Neural crest cell (in vitro differentiated cells): ENCODE measurements around the gene CCSER2. TPM values are rescaled to one million over a fixed set of nuclear protein-coding genes. Genes with fewer than 3 reads are reported as not detected.
"Not testable (repeated sequence)": the region's sequence is repeated elsewhere in the genome, so short reads cannot be mapped to it uniquely, and the experiment has no call there.

Source experiments
- DNase-seq: peaks from one replicate; pipeline ENCODE4 v3.0.0; 2021; ENCODE audit warnings: low read depth, mixed read lengths, low spot score
- H3K27ac Mint-ChIP-seq: one replicate; pipeline ENCODE4 v1.8.0; 2021; ENCODE audit warnings: mild to moderate bottlenecking, mixed read lengths; ENCODE audit not compliant: unreplicated experiment
- H3K27me3 Mint-ChIP-seq: 2 replicates; pipeline ENCODE4 v1.8.0; 2021; ENCODE audit warnings: low read depth, mild to moderate bottlenecking, mixed read lengths
- H3K36me3 Mint-ChIP-seq: 2 replicates; pipeline ENCODE4 v1.8.0; 2021; ENCODE audit warnings: low read depth, mild to moderate bottlenecking, mixed read lengths
- H3K4me1 Mint-ChIP-seq: 2 replicates; pipeline ENCODE4 v1.8.0; 2021; ENCODE audit warnings: mixed read lengths
- H3K4me3 Mint-ChIP-seq: one replicate; pipeline ENCODE4 v1.8.0; 2021; ENCODE audit warnings: mild to moderate bottlenecking, mixed read lengths
- H3K9me3 Mint-ChIP-seq: 2 replicates; pipeline ENCODE4 v1.8.0; 2021; ENCODE audit warnings: mixed read lengths
- CTCF ChIP-seq: fragments of 200-600 bp; sonication (generic); conservative IDR thresholded peaks from 2 replicates; pipeline ENCODE4 v1.5.0; 2021; ENCODE audit warnings: antibody characterized with exemption, mild to moderate bottlenecking
- long read RNA-seq: library from polyadenylated mRNA; unstranded; transcript quantifications from one replicate; pipeline ENCODE4 v2.0.0, GENCODE V29; 2020
- total RNA-seq: library from RNA; stranded (reverse); gene quantifications from 2 replicates; pipeline ENCODE4 v1.2.1, GENCODE V29; 2021

Gene CCSER2
- 37.5 and 47.4 TPM in 2 replicates for total RNA-seq
- long read RNA-seq, full-length matches to known transcripts: 4 of 71 reads
- long read RNA-seq, partial matches to known transcripts: 52 of 71 reads
- long read RNA-seq, other reads (novel, unspliced or antisense): 15 of 71 reads

- Mint-ChIP-seq H3K4me3 (peak within 1 kb of the TSS; percentile 97), H3K27me3 (no peaks in the 10 kb centered on the region), H3K4me1 (peaks cover 36% of the 10 kb centered on the region), H3K9me3 (no peaks in the 10 kb centered on the region), H3K27ac (peak within 1 kb of the TSS; percentile 98), H3K36me3 (no peaks in the 10 kb centered on the region)
- TF ChIP-seq CTCF: peak; percentile 35
- DNase-seq: peak; percentile 99
These were observed at the start of gene CCSER2 for GRCh38 chr10:84328418-84329195. Gene CCSER2 (plus strand): TSS chr10:84328589. CDS start chr10:84371053, 42,464 bp downstream.

- not testable (repeated sequence) for H3K27me3 Mint-ChIP-seq, H3K9me3 Mint-ChIP-seq
- peak overlapping the region; percentile 93 for H3K27ac Mint-ChIP-seq
- peak overlapping the region; percentile 92 for H3K4me3 Mint-ChIP-seq
- peaks cover 14% of the 10 kb centered on the region for H3K36me3 Mint-ChIP-seq
- H3K4me1 Mint-ChIP-seq: peaks cover 11% of the 10 kb centered on the region
- DNase-seq: peak; percentile 26
These were observed 48.4 kb upstream of the CCSER2 start for GRCh38 chr10:84279876-84280475.

- no peak overlapping the region for H3K27ac Mint-ChIP-seq
- no peak for DNase-seq
- H3K27me3 Mint-ChIP-seq: no peaks in the 10 kb centered on the region
- H3K4me1 Mint-ChIP-seq: no peaks in the 10 kb centered on the region
- no peaks in the 10 kb centered on the region for H3K36me3 Mint-ChIP-seq
- H3K4me3 Mint-ChIP-seq: no peak overlapping the region
- no peak for TF ChIP-seq CTCF
- no peaks in the 10 kb centered on the region for H3K9me3 Mint-ChIP-seq
These were observed 41.7 kb upstream of the CCSER2 start for GRCh38 chr10:84286695-84287094.

GRCh38 chr10:84288151-84288550, 40.2 kb upstream of the CCSER2 start:
- Mint-ChIP-seq H3K4me3 (no peak overlapping the region), H3K9me3 (no peaks in the 10 kb centered on the region), H3K4me1 (no peaks in the 10 kb centered on the region), H3K27ac (no peak overlapping the region), H3K27me3 (no peaks in the 10 kb centered on the region), H3K36me3 (no peaks in the 10 kb centered on the region)
- DNase-seq: no peak
- TF ChIP-seq CTCF: no peak

- H3K9me3 Mint-ChIP-seq: no peaks in the 10 kb centered on the region
- no peak overlapping the region for H3K27ac Mint-ChIP-seq
- H3K36me3 Mint-ChIP-seq: no peaks in the 10 kb centered on the region
- no peaks in the 10 kb centered on the region for H3K4me1 Mint-ChIP-seq
- TF ChIP-seq CTCF: no peak
- no peak overlapping the region for H3K4me3 Mint-ChIP-seq
- no peak for DNase-seq
- H3K27me3 Mint-ChIP-seq: no peaks in the 10 kb centered on the region
These were observed 38.7 kb upstream of the CCSER2 start for GRCh38 chr10:84289521-84290200.
